H1 (cell line): ENCODE results near the gene ZNF697. TPM values are rescaled to one million over a fixed set of nuclear protein-coding genes. Genes with fewer than 3 reads are reported as not detected.

Source experiments
- HDAC6 ChIP-seq: IDR thresholded peaks from one replicate; pipeline ENCODE4 v1.7.1; 2012; ENCODE audit warnings: low read depth, mild to moderate bottlenecking, inconsistent platforms, low read length, moderate library complexity
- KDM5A ChIP-seq: fragments of 200-600 bp; IDR thresholded peaks from 2 replicates; pipeline ENCODE4 v1.7.1; 2012; ENCODE audit warnings: mild to moderate bottlenecking, low read length, inconsistent platforms, mixed read lengths
- POLR2A ChIP-seq, 2 experiments: IDR thresholded peaks; 1 replicate in 1 of 2; 2 replicates in 1 of 2; pipeline ENCODE4 v1.6.1; 2011; ENCODE audit warnings: low read depth in 2 of 2, low read length in 2 of 2, mild to moderate bottlenecking in 2 of 2; ENCODE audit errors: control extremely low read depth in 1 of 2
- SIRT6 ChIP-seq: IDR thresholded peaks from one replicate; pipeline ENCODE4 v1.7.1; 2012; ENCODE audit warnings: low read length, inconsistent platforms
- SRF ChIP-seq: IDR thresholded peaks from 2 replicates; pipeline ENCODE4 v1.6.1; 2011; ENCODE audit warnings: mild to moderate bottlenecking, low read depth, low read length, moderate library complexity
- YY1 ChIP-seq: IDR thresholded peaks from 2 replicates; pipeline ENCODE4 v1.6.1; 2011; ENCODE audit warnings: low read depth, mild to moderate bottlenecking, low read length
- ZNF274 ChIP-seq: IDR thresholded peaks from 2 replicates; pipeline ENCODE4 v1.7.0; 2012; ENCODE audit warnings: low read length, borderline replicate concordance; ENCODE audit errors: extremely low read depth
- polyA plus RNA-seq, 7 experiments: library from polyadenylated mRNA; depleted of rRNA in 3 of 7; stranded (reverse) in 5 of 7; unstranded in 2 of 7; fragments of >200 nt in 5 of 7; fragments of 200-250 nt in 2 of 7; gene quantifications; 1 replicate in 5 of 7; 2 replicates in 1 of 7; 4 replicates in 1 of 7; pipeline versions ENCODE4 v1.2.1 to v1.2.3, GENCODE V29; 2011 to 2013; ENCODE audit warnings: missing spikeins in 2 of 7, mixed read lengths in 2 of 7
- total RNA-seq: library from RNA; stranded (reverse); fragmentation: NEBNext Ultra II Directional; extraction: Animal tissue kit (Norgen Biotek cat#: 25700); gene quantifications from 2 replicates; pipeline ENCODE4 v1.2.1, GENCODE V29; 2021
- TF ChIP-seq, protein P1 (sequence below): fragments of 300-600 bp; sonication (generic); IDR thresholded peaks from 2 replicates; pipeline ENCODE4 v1.7.1; 2012; ENCODE audit warnings: low read length, moderate library complexity, mild to moderate bottlenecking, inconsistent platforms; ENCODE audit not compliant: insufficient replicate concordance
- TF ChIP-seq, protein P2 (sequence below): IDR thresholded peaks from 2 replicates; pipeline ENCODE4 v1.6.1; 2012; ENCODE audit warnings: inconsistent platforms

The ZNF697 gene
- total and polyA plus RNA-seq, 2 of the 8 experiments (the other 6 are each of a cell fraction or from before 2014, with no cell fraction given): 5.6 to 18.3 TPM

DNA sequence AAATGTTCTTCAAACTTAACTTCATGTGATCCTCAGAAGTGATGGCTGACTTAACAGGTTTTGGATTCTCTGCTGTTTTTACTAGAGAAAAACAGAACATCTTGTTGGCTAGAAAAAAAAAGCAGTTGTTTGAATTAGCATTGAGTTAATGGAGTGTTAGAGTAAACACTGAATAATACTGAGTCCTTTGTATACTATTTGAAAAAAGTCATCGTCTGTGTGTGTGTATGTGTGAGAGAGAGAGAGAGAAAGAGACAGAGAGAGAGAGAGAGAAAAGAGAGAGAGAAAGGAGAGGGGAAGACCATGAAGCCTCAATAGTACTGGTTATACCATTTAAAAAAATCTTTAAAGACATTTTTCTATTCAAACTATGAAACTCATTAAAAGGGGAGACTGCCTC is 10.4 kb downstream of the ZNF697 start (continued):
- TF ChIP-seq, protein P1, sequence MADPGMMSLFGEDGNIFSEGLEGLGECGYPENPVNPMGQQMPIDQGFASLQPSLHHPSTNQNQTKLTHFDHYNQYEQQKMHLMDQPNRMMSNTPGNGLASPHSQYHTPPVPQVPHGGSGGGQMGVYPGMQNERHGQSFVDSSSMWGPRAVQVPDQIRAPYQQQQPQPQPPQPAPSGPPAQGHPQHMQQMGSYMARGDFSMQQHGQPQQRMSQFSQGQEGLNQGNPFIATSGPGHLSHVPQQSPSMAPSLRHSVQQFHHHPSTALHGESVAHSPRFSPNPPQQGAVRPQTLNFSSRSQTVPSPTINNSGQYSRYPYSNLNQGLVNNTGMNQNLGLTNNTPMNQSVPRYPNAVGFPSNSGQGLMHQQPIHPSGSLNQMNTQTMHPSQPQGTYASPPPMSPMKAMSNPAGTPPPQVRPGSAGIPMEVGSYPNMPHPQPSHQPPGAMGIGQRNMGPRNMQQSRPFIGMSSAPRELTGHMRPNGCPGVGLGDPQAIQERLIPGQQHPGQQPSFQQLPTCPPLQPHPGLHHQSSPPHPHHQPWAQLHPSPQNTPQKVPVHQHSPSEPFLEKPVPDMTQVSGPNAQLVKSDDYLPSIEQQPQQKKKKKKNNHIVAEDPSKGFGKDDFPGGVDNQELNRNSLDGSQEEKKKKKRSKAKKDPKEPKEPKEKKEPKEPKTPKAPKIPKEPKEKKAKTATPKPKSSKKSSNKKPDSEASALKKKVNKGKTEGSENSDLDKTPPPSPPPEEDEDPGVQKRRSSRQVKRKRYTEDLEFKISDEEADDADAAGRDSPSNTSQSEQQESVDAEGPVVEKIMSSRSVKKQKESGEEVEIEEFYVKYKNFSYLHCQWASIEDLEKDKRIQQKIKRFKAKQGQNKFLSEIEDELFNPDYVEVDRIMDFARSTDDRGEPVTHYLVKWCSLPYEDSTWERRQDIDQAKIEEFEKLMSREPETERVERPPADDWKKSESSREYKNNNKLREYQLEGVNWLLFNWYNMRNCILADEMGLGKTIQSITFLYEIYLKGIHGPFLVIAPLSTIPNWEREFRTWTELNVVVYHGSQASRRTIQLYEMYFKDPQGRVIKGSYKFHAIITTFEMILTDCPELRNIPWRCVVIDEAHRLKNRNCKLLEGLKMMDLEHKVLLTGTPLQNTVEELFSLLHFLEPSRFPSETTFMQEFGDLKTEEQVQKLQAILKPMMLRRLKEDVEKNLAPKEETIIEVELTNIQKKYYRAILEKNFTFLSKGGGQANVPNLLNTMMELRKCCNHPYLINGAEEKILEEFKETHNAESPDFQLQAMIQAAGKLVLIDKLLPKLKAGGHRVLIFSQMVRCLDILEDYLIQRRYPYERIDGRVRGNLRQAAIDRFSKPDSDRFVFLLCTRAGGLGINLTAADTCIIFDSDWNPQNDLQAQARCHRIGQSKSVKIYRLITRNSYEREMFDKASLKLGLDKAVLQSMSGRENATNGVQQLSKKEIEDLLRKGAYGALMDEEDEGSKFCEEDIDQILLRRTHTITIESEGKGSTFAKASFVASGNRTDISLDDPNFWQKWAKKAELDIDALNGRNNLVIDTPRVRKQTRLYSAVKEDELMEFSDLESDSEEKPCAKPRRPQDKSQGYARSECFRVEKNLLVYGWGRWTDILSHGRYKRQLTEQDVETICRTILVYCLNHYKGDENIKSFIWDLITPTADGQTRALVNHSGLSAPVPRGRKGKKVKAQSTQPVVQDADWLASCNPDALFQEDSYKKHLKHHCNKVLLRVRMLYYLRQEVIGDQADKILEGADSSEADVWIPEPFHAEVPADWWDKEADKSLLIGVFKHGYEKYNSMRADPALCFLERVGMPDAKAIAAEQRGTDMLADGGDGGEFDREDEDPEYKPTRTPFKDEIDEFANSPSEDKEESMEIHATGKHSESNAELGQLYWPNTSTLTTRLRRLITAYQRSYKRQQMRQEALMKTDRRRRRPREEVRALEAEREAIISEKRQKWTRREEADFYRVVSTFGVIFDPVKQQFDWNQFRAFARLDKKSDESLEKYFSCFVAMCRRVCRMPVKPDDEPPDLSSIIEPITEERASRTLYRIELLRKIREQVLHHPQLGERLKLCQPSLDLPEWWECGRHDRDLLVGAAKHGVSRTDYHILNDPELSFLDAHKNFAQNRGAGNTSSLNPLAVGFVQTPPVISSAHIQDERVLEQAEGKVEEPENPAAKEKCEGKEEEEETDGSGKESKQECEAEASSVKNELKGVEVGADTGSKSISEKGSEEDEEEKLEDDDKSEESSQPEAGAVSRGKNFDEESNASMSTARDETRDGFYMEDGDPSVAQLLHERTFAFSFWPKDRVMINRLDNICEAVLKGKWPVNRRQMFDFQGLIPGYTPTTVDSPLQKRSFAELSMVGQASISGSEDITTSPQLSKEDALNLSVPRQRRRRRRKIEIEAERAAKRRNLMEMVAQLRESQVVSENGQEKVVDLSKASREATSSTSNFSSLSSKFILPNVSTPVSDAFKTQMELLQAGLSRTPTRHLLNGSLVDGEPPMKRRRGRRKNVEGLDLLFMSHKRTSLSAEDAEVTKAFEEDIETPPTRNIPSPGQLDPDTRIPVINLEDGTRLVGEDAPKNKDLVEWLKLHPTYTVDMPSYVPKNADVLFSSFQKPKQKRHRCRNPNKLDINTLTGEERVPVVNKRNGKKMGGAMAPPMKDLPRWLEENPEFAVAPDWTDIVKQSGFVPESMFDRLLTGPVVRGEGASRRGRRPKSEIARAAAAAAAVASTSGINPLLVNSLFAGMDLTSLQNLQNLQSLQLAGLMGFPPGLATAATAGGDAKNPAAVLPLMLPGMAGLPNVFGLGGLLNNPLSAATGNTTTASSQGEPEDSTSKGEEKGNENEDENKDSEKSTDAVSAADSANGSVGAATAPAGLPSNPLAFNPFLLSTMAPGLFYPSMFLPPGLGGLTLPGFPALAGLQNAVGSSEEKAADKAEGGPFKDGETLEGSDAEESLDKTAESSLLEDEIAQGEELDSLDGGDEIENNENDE: no peak
- no peak for TF ChIP-seq KDM5A
- no peak for TF ChIP-seq HDAC6
- no peak for TF ChIP-seq ZNF274
- no peak for TF ChIP-seq SRF
- TF ChIP-seq POLR2A (IDR thresholded peaks at IDR 0.05; ENCODE audit: control extremely low read depth in 1 of 2, low read depth in 2 of 2, low read length in 2 of 2): no peak
- no peak for TF ChIP-seq YY1
- TF ChIP-seq, protein P2, sequence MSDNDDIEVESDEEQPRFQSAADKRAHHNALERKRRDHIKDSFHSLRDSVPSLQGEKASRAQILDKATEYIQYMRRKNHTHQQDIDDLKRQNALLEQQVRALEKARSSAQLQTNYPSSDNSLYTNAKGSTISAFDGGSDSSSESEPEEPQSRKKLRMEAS: no peak
- TF ChIP-seq SIRT6: no peak
